ENCODE measurements around the gene LEKR1.
"Not testable (repeated sequence)": the region's sequence is repeated elsewhere in the genome, so short reads cannot be mapped to it uniquely, and the experiment has no call there.

Gene LEKR1

GRCh38 chr3:156800287-156800686, 25.9 kb upstream of the LEKR1 start:
- H2AFZ ChIP-seq (ENCODE audit: insufficient read depth, low read length, poor library complexity); H4K8ac ChIP-seq (ENCODE audit: low read depth, low read length); H3K36me3 ChIP-seq (ENCODE audit: control insufficient read depth in 1 of 2, insufficient read depth in 2 of 2, low read length in 2 of 2); H3K4me1 ChIP-seq (ENCODE audit: control insufficient read depth in 1 of 2, insufficient read depth in 2 of 2, low read length in 2 of 2); H3K4me3 ChIP-seq (ENCODE audit: low read depth, low read length); H4K91ac ChIP-seq (ENCODE audit: low read depth, low read length); H2BK5ac ChIP-seq (ENCODE audit: low read depth, low read length, poor library complexity); H2BK120ac ChIP-seq (ENCODE audit: insufficient read depth, low read length, poor library complexity); H3K18ac ChIP-seq (ENCODE audit: low read length); H3K27ac ChIP-seq (ENCODE audit: low read depth, low read length); H3K79me1 ChIP-seq (ENCODE audit: low read length); H3K23ac ChIP-seq (ENCODE audit: low read length); H2BK12ac ChIP-seq (ENCODE audit: low read length); H2AK5ac ChIP-seq (ENCODE audit: low read length); H3K27me3 ChIP-seq (ENCODE audit: insufficient read depth, low read length); H3K4ac ChIP-seq (ENCODE audit: low read depth, low read length); H4K12ac ChIP-seq (ENCODE audit: low read depth, low read length); H3K14ac ChIP-seq (ENCODE audit: low read length); H3K79me2 ChIP-seq (ENCODE audit: control insufficient read depth, insufficient read depth, low read length, poor library complexity); H3K9ac ChIP-seq (ENCODE audit: low read length); H3K9me3 ChIP-seq (ENCODE audit: insufficient read depth, low read depth, low read length); DNase-seq; H3K4me2 ChIP-seq (ENCODE audit: low read length): not testable (repeated sequence)
- WGBS (ENCODE audit: extremely low coverage, insufficient coverage, insufficient read length): no CpG with 5 or more reads among the region's 4 CpGs

GRCh38 chr3:156801746-156802145, 24.4 kb upstream of the LEKR1 start:
- H3K9ac ChIP-seq (ENCODE audit: low read length): no peak overlapping the region
- H3K18ac ChIP-seq (ENCODE audit: low read length): no peak overlapping the region
- H3K27ac ChIP-seq (ENCODE audit: low read depth, low read length): no peak overlapping the region
- H2AFZ ChIP-seq (ENCODE audit: insufficient read depth, low read length, poor library complexity): no peak overlapping the region
- H3K14ac ChIP-seq (ENCODE audit: low read length): no peak overlapping the region
- H4K91ac ChIP-seq (ENCODE audit: low read depth, low read length): no peak overlapping the region
- no peak overlapping the region for H4K12ac ChIP-seq (ENCODE audit: low read depth, low read length)
- no peak overlapping the region for H2AK5ac ChIP-seq (ENCODE audit: low read length)
- no peak overlapping the region for H2BK120ac ChIP-seq (ENCODE audit: insufficient read depth, low read length, poor library complexity)
- no peak for DNase-seq
- H4K8ac ChIP-seq (ENCODE audit: low read depth, low read length): no peak overlapping the region
- no peak overlapping the region for H3K4me3 ChIP-seq (ENCODE audit: low read depth, low read length)
- H2BK5ac ChIP-seq (ENCODE audit: low read depth, low read length, poor library complexity): no peak overlapping the region
- no peaks in the 10 kb centered on the region for H3K79me1 ChIP-seq (ENCODE audit: low read length)
- no peaks in the 10 kb centered on the region for H3K9me3 ChIP-seq (ENCODE audit: insufficient read depth, low read depth, low read length)
- no peak overlapping the region for H2BK12ac ChIP-seq (ENCODE audit: low read length)
- H3K23ac ChIP-seq (ENCODE audit: low read length): no peak overlapping the region
- H3K4ac ChIP-seq (ENCODE audit: low read depth, low read length): no peak overlapping the region
- H3K36me3 ChIP-seq (ENCODE audit: control insufficient read depth in 1 of 2, insufficient read depth in 2 of 2, low read length in 2 of 2): peaks cover 0 to 2% of the 10 kb centered on the region in 2 experiments
- no peaks in the 10 kb centered on the region for H3K27me3 ChIP-seq (ENCODE audit: insufficient read depth, low read length)
- H3K4me2 ChIP-seq (ENCODE audit: low read length): no peak overlapping the region
- H3K79me2 ChIP-seq (ENCODE audit: control insufficient read depth, insufficient read depth, low read length, poor library complexity): no peaks in the 10 kb centered on the region
- WGBS (ENCODE audit: extremely low coverage, insufficient coverage, insufficient read length): no CpG with 5 or more reads among the region's 2 CpGs
- H3K4me1 ChIP-seq (ENCODE audit: control insufficient read depth in 1 of 2, insufficient read depth in 2 of 2, low read length in 2 of 2): no peaks in the 10 kb centered on the region

GRCh38 chr3:156802821-156803606, 23.1 kb upstream of the LEKR1 start:
- Histone ChIP-seq H2AFZ (ENCODE audit: insufficient read depth, low read length, poor library complexity) (no peak overlapping the region), H2BK120ac (ENCODE audit: insufficient read depth, low read length, poor library complexity) (no peak overlapping the region), H3K9ac (ENCODE audit: low read length) (no peak overlapping the region), H3K4me3 (ENCODE audit: low read depth, low read length) (no peak overlapping the region), H3K4me1 (ENCODE audit: control insufficient read depth in 1 of 2, insufficient read depth in 2 of 2, low read length in 2 of 2) (no peaks in the 10 kb centered on the region), H3K18ac (ENCODE audit: low read length) (no peak overlapping the region), H4K12ac (ENCODE audit: low read depth, low read length) (no peak overlapping the region), H4K91ac (ENCODE audit: low read depth, low read length) (no peak overlapping the region), H4K8ac (ENCODE audit: low read depth, low read length) (no peak overlapping the region), H3K79me1 (ENCODE audit: low read length) (no peaks in the 10 kb centered on the region), H3K14ac (ENCODE audit: low read length) (no peak overlapping the region), H3K79me2 (ENCODE audit: control insufficient read depth, insufficient read depth, low read length, poor library complexity) (no peaks in the 10 kb centered on the region), H2BK5ac (ENCODE audit: low read depth, low read length, poor library complexity) (no peak overlapping the region), H3K9me3 (ENCODE audit: insufficient read depth, low read depth, low read length) (no peaks in the 10 kb centered on the region), H2BK12ac (ENCODE audit: low read length) (no peak overlapping the region), H3K27me3 (ENCODE audit: insufficient read depth, low read length) (no peaks in the 10 kb centered on the region), H3K23ac (ENCODE audit: low read length) (no peak overlapping the region), H2AK5ac (ENCODE audit: low read length) (no peak overlapping the region), H3K36me3 (ENCODE audit: control insufficient read depth in 1 of 2, insufficient read depth in 2 of 2, low read length in 2 of 2) (peaks cover 0 to 2% of the 10 kb centered on the region in 2 experiments), H3K4me2 (ENCODE audit: low read length) (no peak overlapping the region), H3K4ac (ENCODE audit: low read depth, low read length) (no peak overlapping the region), H3K27ac (ENCODE audit: low read depth, low read length) (no peak overlapping the region)
- DNase-seq: no peak

GRCh38 chr3:156803952-156804741, 22.0 kb upstream of the LEKR1 start:
- H2AK5ac ChIP-seq (ENCODE audit: low read length): no peak overlapping the region
- no peak overlapping the region for H3K23ac ChIP-seq (ENCODE audit: low read length)
- no peak for DNase-seq
- H3K4me3 ChIP-seq (ENCODE audit: low read depth, low read length): no peak overlapping the region
- no peak overlapping the region for H4K8ac ChIP-seq (ENCODE audit: low read depth, low read length)
- H3K4me2 ChIP-seq (ENCODE audit: low read length): no peak overlapping the region
- H3K27me3 ChIP-seq (ENCODE audit: insufficient read depth, low read length): no peaks in the 10 kb centered on the region
- no peak overlapping the region for H2BK5ac ChIP-seq (ENCODE audit: low read depth, low read length, poor library complexity)
- no peak overlapping the region for H4K12ac ChIP-seq (ENCODE audit: low read depth, low read length)
- no peak overlapping the region for H3K27ac ChIP-seq (ENCODE audit: low read depth, low read length)
- H2AFZ ChIP-seq (ENCODE audit: insufficient read depth, low read length, poor library complexity): no peak overlapping the region
- no peaks in the 10 kb centered on the region for H3K4me1 ChIP-seq (ENCODE audit: control insufficient read depth in 1 of 2, insufficient read depth in 2 of 2, low read length in 2 of 2)
- H2BK120ac ChIP-seq (ENCODE audit: insufficient read depth, low read length, poor library complexity): no peak overlapping the region
- no CpG with 5 or more reads among the region's 1 CpG for WGBS (ENCODE audit: extremely low coverage, insufficient coverage, insufficient read length)
- H3K79me1 ChIP-seq (ENCODE audit: low read length): no peaks in the 10 kb centered on the region
- H3K9ac ChIP-seq (ENCODE audit: low read length): no peak overlapping the region
- no peaks in the 10 kb centered on the region for H3K9me3 ChIP-seq (ENCODE audit: insufficient read depth, low read depth, low read length)
- H2BK12ac ChIP-seq (ENCODE audit: low read length): no peak overlapping the region
- no peaks in the 10 kb centered on the region for H3K79me2 ChIP-seq (ENCODE audit: control insufficient read depth, insufficient read depth, low read length, poor library complexity)
- H4K91ac ChIP-seq (ENCODE audit: low read depth, low read length): no peak overlapping the region
- peaks cover 0 to 2% of the 10 kb centered on the region in 2 experiments for H3K36me3 ChIP-seq (ENCODE audit: control insufficient read depth in 1 of 2, insufficient read depth in 2 of 2, low read length in 2 of 2)
- no peak overlapping the region for H3K18ac ChIP-seq (ENCODE audit: low read length)
- H3K4ac ChIP-seq (ENCODE audit: low read depth, low read length): no peak overlapping the region
- H3K14ac ChIP-seq (ENCODE audit: low read length): no peak overlapping the region

All from trophoblast cell (in vitro differentiated cells and primary cell).